ENCODE data around the gene APLP2. TPM values are rescaled to one million over a fixed set of nuclear protein-coding genes. Genes with fewer than 3 reads are reported as not detected.

APLP2 gene
- total RNA-seq, 1 donor from 2014 or later, result 330 TPM

DNA sequence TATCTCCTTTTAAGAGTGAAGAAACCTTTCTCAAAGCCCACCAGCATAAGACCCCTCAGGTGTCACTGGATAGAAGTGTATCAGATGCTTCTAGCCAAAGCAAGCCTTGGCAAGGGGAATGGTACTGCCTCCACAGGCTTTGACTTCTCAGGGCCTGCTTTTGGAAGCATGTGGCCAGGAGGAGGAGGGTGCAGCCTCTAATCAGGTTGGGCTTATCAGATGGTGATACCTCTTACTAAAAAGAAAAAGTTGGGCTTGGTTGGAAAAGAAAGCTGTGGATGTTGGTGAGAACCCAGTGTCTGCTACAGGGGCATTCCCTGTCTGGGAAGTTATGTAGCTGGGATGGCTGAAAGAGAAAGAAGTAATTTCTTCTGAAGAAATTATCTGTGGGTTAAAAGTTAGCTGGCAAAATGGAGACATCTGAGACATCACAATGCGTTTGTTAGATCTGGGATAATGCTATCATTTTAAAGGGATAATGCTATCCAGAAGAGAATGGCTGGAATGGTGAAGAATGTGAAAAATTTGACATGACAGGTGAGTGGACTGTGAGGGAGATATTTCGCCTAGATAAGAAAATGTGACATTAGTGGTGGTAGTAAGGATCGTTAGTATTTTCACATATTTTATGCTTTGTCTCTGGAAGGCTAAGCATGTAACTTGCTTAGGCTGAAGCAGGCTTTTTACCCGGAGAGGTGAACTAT is 7.2 kb downstream of the APLP2 start:
- Mint-ChIP-seq H3K4me1 (ENCODE audit: unreplicated experiment) (peaks cover 20% of the 10 kb centered on the region), H3K4me3 (ENCODE audit: unreplicated experiment) (no peak overlapping the region), H3K9me3 (ENCODE audit: unreplicated experiment) (no peaks in the 10 kb centered on the region), H3K27me3 (ENCODE audit: unreplicated experiment) (no peaks in the 10 kb centered on the region), H3K36me3 (ENCODE audit: unreplicated experiment) (no peaks in the 10 kb centered on the region), H3K27ac (ENCODE audit: unreplicated experiment) (no peak overlapping the region)
- DNase-seq (ENCODE audit: extremely low spot score, unreplicated experiment), result no peak
- TF ChIP-seq, protein P1, sequence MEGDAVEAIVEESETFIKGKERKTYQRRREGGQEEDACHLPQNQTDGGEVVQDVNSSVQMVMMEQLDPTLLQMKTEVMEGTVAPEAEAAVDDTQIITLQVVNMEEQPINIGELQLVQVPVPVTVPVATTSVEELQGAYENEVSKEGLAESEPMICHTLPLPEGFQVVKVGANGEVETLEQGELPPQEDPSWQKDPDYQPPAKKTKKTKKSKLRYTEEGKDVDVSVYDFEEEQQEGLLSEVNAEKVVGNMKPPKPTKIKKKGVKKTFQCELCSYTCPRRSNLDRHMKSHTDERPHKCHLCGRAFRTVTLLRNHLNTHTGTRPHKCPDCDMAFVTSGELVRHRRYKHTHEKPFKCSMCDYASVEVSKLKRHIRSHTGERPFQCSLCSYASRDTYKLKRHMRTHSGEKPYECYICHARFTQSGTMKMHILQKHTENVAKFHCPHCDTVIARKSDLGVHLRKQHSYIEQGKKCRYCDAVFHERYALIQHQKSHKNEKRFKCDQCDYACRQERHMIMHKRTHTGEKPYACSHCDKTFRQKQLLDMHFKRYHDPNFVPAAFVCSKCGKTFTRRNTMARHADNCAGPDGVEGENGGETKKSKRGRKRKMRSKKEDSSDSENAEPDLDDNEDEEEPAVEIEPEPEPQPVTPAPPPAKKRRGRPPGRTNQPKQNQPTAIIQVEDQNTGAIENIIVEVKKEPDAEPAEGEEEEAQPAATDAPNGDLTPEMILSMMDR (IDR thresholded peaks at IDR 0.05), result no peak

DNA sequence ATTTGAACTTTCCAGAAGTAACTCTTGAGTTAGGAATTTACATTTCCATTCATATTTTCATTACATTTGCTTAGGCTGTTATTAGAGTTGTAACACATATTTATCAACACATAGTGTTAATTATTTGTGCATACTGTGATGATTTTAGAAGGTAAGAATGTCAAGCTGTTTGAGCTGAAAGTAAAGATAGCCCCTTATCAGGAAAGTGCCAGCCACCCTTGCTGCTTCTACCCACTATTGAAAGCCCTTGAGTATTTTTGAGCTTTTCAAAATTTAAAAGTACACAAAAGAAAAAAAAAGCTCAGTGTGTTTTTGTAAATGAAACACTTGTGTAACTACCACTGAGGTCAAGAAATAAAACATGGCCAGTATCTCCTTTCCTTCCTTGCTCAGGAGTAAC is 8.0 kb downstream of the APLP2 start:
- Mint-ChIP-seq H3K36me3 (ENCODE audit: unreplicated experiment) (peaks cover under 1% of the 10 kb centered on the region), H3K27ac (ENCODE audit: unreplicated experiment) (no peak overlapping the region), H3K4me1 (ENCODE audit: unreplicated experiment) (peaks cover 16% of the 10 kb centered on the region), H3K27me3 (ENCODE audit: unreplicated experiment) (no peaks in the 10 kb centered on the region), H3K4me3 (ENCODE audit: unreplicated experiment) (no peak overlapping the region), H3K9me3 (ENCODE audit: unreplicated experiment) (no peaks in the 10 kb centered on the region)
- DNase-seq (ENCODE audit: extremely low spot score, unreplicated experiment), result no peak
- TF ChIP-seq, protein P1 (IDR thresholded peaks at IDR 0.05), result no peak

DNA sequence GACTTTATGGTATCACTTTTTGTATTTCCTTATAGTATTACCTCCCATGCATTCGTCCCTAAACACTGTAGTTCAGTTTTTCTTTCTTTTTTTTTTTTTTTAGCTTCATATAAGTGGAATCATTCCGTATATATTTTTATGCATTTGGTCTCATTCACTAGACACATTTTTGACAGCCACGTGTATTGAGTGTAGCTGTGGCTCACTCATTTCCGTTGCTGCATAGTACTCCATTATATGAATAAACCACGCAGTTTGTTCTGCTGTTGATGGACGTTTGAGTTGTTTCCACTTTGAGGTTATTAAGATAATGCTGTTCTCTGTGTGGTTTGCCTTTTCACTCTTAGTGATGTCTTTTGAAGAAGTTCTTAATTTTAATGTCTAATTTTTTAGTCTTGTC is 8.4 kb downstream of the APLP2 start:
- no peak overlapping the region for H3K27ac Mint-ChIP-seq (ENCODE audit: unreplicated experiment)
- no peaks in the 10 kb centered on the region for H3K9me3 Mint-ChIP-seq (ENCODE audit: unreplicated experiment)
- H3K4me3 Mint-ChIP-seq (ENCODE audit: unreplicated experiment), result no peak overlapping the region
- peaks cover 17% of the 10 kb centered on the region for H3K4me1 Mint-ChIP-seq (ENCODE audit: unreplicated experiment)
- no peaks in the 10 kb centered on the region for H3K27me3 Mint-ChIP-seq (ENCODE audit: unreplicated experiment)
- H3K36me3 Mint-ChIP-seq (ENCODE audit: unreplicated experiment), result peaks cover 2% of the 10 kb centered on the region
- no peak for DNase-seq (ENCODE audit: extremely low spot score, unreplicated experiment)
- TF ChIP-seq, protein P1 (IDR thresholded peaks at IDR 0.05), result no peak

DNA sequence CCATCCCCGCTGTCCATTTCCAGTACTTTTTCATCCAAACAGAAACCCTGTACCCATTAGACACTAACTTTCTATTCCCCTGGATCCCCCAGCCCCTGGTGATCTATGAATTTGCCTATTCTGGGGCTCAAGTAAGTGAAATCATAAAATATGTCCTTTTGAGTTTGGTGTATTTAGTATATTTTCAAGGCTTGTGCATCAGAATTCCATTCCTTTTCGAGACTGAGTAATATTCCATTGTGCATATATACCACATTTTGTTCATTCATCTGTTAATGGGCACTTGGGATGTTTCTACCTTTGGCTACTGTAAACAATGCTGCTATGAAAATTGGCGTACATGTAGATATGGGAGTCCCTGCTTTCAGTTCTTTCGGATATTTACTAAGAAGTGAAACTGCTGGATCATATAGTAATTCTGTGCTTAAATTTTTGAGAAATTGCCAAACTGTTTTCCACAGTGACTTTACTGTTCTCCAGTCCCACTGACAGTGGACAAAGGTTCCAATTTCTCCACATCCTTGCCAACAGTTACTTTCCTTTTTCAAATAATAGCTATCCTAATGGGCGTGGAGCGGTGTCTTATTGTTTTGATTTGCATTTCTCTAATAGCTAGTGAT is 16.1 kb downstream of the APLP2 start:
- no peak overlapping the region for H3K4me3 Mint-ChIP-seq (ENCODE audit: unreplicated experiment)
- DNase-seq (ENCODE audit: extremely low spot score, unreplicated experiment), result no peak
- no peaks in the 10 kb centered on the region for H3K27me3 Mint-ChIP-seq (ENCODE audit: unreplicated experiment)
- no peak overlapping the region for H3K27ac Mint-ChIP-seq (ENCODE audit: unreplicated experiment)
- no peaks in the 10 kb centered on the region for H3K9me3 Mint-ChIP-seq (ENCODE audit: unreplicated experiment)
- H3K4me1 Mint-ChIP-seq (ENCODE audit: unreplicated experiment), result peaks cover 37% of the 10 kb centered on the region
- H3K36me3 Mint-ChIP-seq (ENCODE audit: unreplicated experiment), result peaks cover 8% of the 10 kb centered on the region
- TF ChIP-seq, protein P1 (IDR thresholded peaks at IDR 0.05), result no peak

DNA sequence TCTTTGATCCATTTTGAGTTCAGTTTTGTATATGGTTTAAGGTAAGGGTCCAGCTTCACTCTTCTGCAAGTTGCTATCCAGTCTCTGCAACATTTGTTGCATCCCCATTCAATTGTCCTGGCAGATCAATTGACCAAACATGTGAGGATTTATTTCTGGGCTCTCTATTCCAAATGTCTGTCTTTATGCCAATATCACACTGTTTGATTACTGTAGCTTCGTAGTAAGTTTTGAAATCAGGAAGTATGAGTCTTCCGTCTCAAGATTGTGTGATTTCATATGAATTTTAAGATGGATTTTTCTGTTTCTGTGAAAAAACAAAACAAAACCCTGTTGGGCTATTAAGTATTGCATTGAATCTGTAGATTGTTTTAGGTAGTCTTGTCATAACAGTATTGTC is 17.0 kb downstream of the APLP2 start:
- peaks cover 37% of the 10 kb centered on the region for H3K4me1 Mint-ChIP-seq (ENCODE audit: unreplicated experiment)
- no peak for DNase-seq (ENCODE audit: extremely low spot score, unreplicated experiment)
- peaks cover 8% of the 10 kb centered on the region for H3K36me3 Mint-ChIP-seq (ENCODE audit: unreplicated experiment)
- TF ChIP-seq, protein P1 (IDR thresholded peaks at IDR 0.05), result no peak
- no peaks in the 10 kb centered on the region for H3K27me3 Mint-ChIP-seq (ENCODE audit: unreplicated experiment)
- no peak overlapping the region for H3K4me3 Mint-ChIP-seq (ENCODE audit: unreplicated experiment)
- H3K9me3 Mint-ChIP-seq (ENCODE audit: unreplicated experiment), result no peaks in the 10 kb centered on the region
- H3K27ac Mint-ChIP-seq (ENCODE audit: unreplicated experiment), result no peak overlapping the region

Measured in osteocyte (in vitro differentiated cells).